OCI-LY7 (cell line): ENCODE data around the gene TACC3. TPM values are rescaled to one million over a fixed set of nuclear protein-coding genes. Genes with fewer than 3 reads are reported as not detected.

ENCODE experiments used
- BruUV-seq: library from RNA; stranded (reverse); fragments of 400-500 nt; replicated peaks from 2 replicates; lab custom pipeline; 2021; lab: Mats Ljungman, UMichigan
- CTCF ChIA-PET: fragments of 300-600 bp; sonication (Branson Sonifier 250); formaldehyde crosslinking; loops from one replicate; lab custom pipeline; 2022; ENCODE audit warnings: antibody characterized with exemption; ENCODE audit not compliant: unreplicated experiment; lab: Charles Lee
- POLR2A ChIA-PET: fragments of 300-600 bp; sonication (Branson Sonifier 250); formaldehyde crosslinking; loops from one replicate; lab custom pipeline; 2022; ENCODE audit warnings: antibody characterized with exemption; lab: Charles Lee
- DNase-seq: peaks from one replicate; pipeline ENCODE4 v3.0.0-alpha.2; 2015; ENCODE audit warnings: low spot score
- H2AFZ ChIP-seq: fragments of 200-600 bp; sonication (generic), shearing (Covaris generic); 2 replicates; pipeline ENCODE4 v1.6.1; 2014; ENCODE audit warnings: mild to moderate bottlenecking, antibody characterized with exemption, low read length, moderate library complexity
- H3K27ac ChIP-seq: fragments of 200-600 bp; sonication (generic); 2 replicates; pipeline ENCODE4 v1.5.1; 2014; ENCODE audit warnings: mixed run types, low read depth, mild to moderate bottlenecking, moderate library complexity, low read length, inconsistent platforms; ENCODE audit not compliant: poor library complexity, severe bottlenecking
- H3K36me3 ChIP-seq: fragments of 200-600 bp; sonication (generic); 2 replicates; pipeline ENCODE4 v1.6.1; 2014; ENCODE audit warnings: mild to moderate bottlenecking, antibody characterized with exemption, low read length, moderate library complexity, mixed read lengths; ENCODE audit not compliant: insufficient read depth
- H3K4me1 ChIP-seq: fragments of 200-600 bp; sonication (generic); 2 replicates; pipeline ENCODE4 v1.5.1; 2014; ENCODE audit warnings: mild to moderate bottlenecking, low read length; ENCODE audit not compliant: insufficient read depth, poor library complexity, severe bottlenecking
- H3K4me2 ChIP-seq: fragments of 200-600 bp; sonication (generic); 2 replicates; pipeline ENCODE4 v1.6.1; 2014; ENCODE audit warnings: mild to moderate bottlenecking, low read length
- H3K4me3 ChIP-seq: fragments of 200-600 bp; sonication (generic); 2 replicates; pipeline ENCODE4 v1.5.1; 2014; ENCODE audit warnings: mild to moderate bottlenecking, low read depth, low read length; ENCODE audit not compliant: poor library complexity, severe bottlenecking
- H3K79me2 ChIP-seq: fragments of 200-600 bp; sonication (generic); 2 replicates; pipeline ENCODE4 v1.6.1; 2016; ENCODE audit warnings: low read depth, mild to moderate bottlenecking, low read length, moderate library complexity, mixed read lengths; ENCODE audit not compliant: insufficient read depth
- H3K9me2 ChIP-seq: fragments of 200-600 bp; sonication (generic); 2 replicates; pipeline ENCODE4 v1.6.1; 2016; ENCODE audit warnings: mild to moderate bottlenecking, low read length, mixed read lengths; ENCODE audit not compliant: insufficient read depth
- H3K9me3 ChIP-seq: fragments of 200-600 bp; sonication (generic); 2 replicates; pipeline ENCODE4 v1.6.1; 2014; ENCODE audit warnings: mild to moderate bottlenecking, mixed run types, low read length, mixed read lengths
- H4K20me1 ChIP-seq: fragments of 200-600 bp; sonication (generic); 2 replicates; pipeline ENCODE4 v1.6.1; 2014; ENCODE audit warnings: mild to moderate bottlenecking, antibody characterized with exemption, low read length, moderate library complexity, mixed read lengths; ENCODE audit not compliant: insufficient read depth
- EZH2phosphoT487 ChIP-seq: fragments of 200-600 bp; sonication (generic); IDR thresholded peaks from 2 replicates; pipeline ENCODE4 v1.6.1; 2018; ENCODE audit warnings: low read depth, borderline replicate concordance, mild to moderate bottlenecking, mixed run types, antibody characterized with exemption, low read length, moderate library complexity, mixed read lengths
- intact Hi-C: fragments of 100-400 bp; cut with micrococcal nuclease; formaldehyde crosslinking; loops from one replicate; pipeline ENCODE4 v1.10.0; 2022; ENCODE audit not compliant: unreplicated experiment
- total RNA-seq, 2 experiments: library from RNA; depleted of rRNA in 1 of 2; stranded (reverse); fragments of >200 nt in 1 of 2; shearing (Covaris generic) in 1 of 2; gene quantifications; 2 replicates each; pipeline ENCODE4 v1.2.3, GENCODE V29; 2014 to 2022
- TF ChIP-seq, protein P1 (sequence below): fragments of 200-600 bp; sonication (generic); conservative IDR thresholded peaks from 2 replicates; pipeline ENCODE4 v1.5.1; 2014; ENCODE audit warnings: mild to moderate bottlenecking, antibody characterized with exemption, low read length, moderate library complexity, mixed read lengths

Gene TACC3
- total RNA-seq, 2 experiments from 2014 or later, result 100 to 257 TPM

- no peaks in the 10 kb centered on the region for H3K9me2 ChIP-seq
- CTCF ChIA-PET, result no interaction called here
- no peak overlapping the region for H3K27ac ChIP-seq
- H3K4me2 ChIP-seq, result no peak overlapping the region
- TF ChIP-seq, protein P1, sequence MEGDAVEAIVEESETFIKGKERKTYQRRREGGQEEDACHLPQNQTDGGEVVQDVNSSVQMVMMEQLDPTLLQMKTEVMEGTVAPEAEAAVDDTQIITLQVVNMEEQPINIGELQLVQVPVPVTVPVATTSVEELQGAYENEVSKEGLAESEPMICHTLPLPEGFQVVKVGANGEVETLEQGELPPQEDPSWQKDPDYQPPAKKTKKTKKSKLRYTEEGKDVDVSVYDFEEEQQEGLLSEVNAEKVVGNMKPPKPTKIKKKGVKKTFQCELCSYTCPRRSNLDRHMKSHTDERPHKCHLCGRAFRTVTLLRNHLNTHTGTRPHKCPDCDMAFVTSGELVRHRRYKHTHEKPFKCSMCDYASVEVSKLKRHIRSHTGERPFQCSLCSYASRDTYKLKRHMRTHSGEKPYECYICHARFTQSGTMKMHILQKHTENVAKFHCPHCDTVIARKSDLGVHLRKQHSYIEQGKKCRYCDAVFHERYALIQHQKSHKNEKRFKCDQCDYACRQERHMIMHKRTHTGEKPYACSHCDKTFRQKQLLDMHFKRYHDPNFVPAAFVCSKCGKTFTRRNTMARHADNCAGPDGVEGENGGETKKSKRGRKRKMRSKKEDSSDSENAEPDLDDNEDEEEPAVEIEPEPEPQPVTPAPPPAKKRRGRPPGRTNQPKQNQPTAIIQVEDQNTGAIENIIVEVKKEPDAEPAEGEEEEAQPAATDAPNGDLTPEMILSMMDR, result no peak
- no peak for TF ChIP-seq EZH2phosphoT487
- BruUV-seq, result no TSS peak
- H3K4me1 ChIP-seq, result no peaks in the 10 kb centered on the region
- H3K79me2 ChIP-seq, result no peaks in the 10 kb centered on the region
- no peak for DNase-seq
- H4K20me1 ChIP-seq, result no peaks in the 10 kb centered on the region
- H2AFZ ChIP-seq, result no peak overlapping the region
- H3K36me3 ChIP-seq, result no peaks in the 10 kb centered on the region
- POLR2A ChIA-PET, result interaction anchor here (0.6 kb wide), 1 partner anchor 71 kb away, joined by 4 read pairs; no protein-coding TSS in a partner anchor
- intact Hi-C loops, result no loop called here
- H3K9me3 ChIP-seq, result no peaks in the 10 kb centered on the region
- H3K4me3 ChIP-seq, result no peak overlapping the region
These were observed 59.1 kb downstream of the TACC3 start for GRCh38 chr4:1780435-1780834.

- intact Hi-C loops, result no loop called here
- DNase-seq, result no peak
- H3K36me3 ChIP-seq, result no peaks in the 10 kb centered on the region
- no peaks in the 10 kb centered on the region for H3K79me2 ChIP-seq
- TF ChIP-seq, protein P1, result no peak
- TF ChIP-seq EZH2phosphoT487, result no peak
- no peaks in the 10 kb centered on the region for H3K9me2 ChIP-seq
- ChIA-PET POLR2A (no interaction called here), CTCF (no interaction called here)
- no peaks in the 10 kb centered on the region for H3K4me1 ChIP-seq
- no peaks in the 10 kb centered on the region for H3K9me3 ChIP-seq
- no peak overlapping the region for H3K4me2 ChIP-seq
- no peak overlapping the region for H3K27ac ChIP-seq
- no peaks in the 10 kb centered on the region for H4K20me1 ChIP-seq
- H2AFZ ChIP-seq, result no peak overlapping the region
- no TSS peak for BruUV-seq
- H3K4me3 ChIP-seq, result no peak overlapping the region
These were observed 61.7 kb downstream of the TACC3 start for GRCh38 chr4:1783015-1783414.

- Histone ChIP-seq H4K20me1 (no peaks in the 10 kb centered on the region), H3K9me2 (no peaks in the 10 kb centered on the region), H3K79me2 (no peaks in the 10 kb centered on the region), H3K4me3 (no peak overlapping the region), H3K9me3 (no peaks in the 10 kb centered on the region), H3K36me3 (no peaks in the 10 kb centered on the region), H3K4me2 (no peak overlapping the region), H3K27ac (no peak overlapping the region), H3K4me1 (no peaks in the 10 kb centered on the region), H2AFZ (no peak overlapping the region)
- ChIA-PET POLR2A (no interaction called here), CTCF (no interaction called here)
- no TSS peak for BruUV-seq
- intact Hi-C loops, result no loop called here
- TF ChIP-seq, protein P1, result no peak
- TF ChIP-seq EZH2phosphoT487, result no peak
- DNase-seq, result no peak
These were observed 62.6 kb downstream of the TACC3 start for GRCh38 chr4:1783970-1784369.
